SW 1271 (cell line): ENCODE results near the gene SLC51A.
"Not testable (repeated sequence)": the region's sequence is repeated elsewhere in the genome, so short reads cannot be mapped to it uniquely, and the experiment has no call there.

Experiments used
- DNase-seq, 2 experiments: peaks; one replicate each; lab custom pipeline; 2025; lab: John Stamatoyannopoulos, UW

The SLC51A gene

DNA sequence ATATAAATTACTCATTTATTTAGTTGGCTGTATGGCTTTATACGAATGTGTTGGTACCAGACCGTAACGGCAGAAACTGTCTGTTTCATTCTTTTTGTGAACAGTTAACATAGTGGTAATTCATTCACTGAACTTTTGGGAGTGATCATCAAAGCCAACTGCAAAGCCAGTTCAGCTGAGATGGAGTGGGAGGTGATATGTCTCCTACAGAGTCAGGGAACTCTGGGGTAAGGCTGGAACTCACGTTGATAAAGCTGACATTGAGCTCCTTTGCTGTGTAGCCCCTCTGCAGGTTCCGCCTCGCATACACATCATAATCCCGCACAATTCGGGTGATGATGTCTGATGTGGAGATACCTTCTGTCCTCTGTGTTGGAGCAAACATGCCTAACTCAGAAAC lies 25.4 kb downstream of the SLC51A start:
- DNase-seq, result no peak

DNA sequence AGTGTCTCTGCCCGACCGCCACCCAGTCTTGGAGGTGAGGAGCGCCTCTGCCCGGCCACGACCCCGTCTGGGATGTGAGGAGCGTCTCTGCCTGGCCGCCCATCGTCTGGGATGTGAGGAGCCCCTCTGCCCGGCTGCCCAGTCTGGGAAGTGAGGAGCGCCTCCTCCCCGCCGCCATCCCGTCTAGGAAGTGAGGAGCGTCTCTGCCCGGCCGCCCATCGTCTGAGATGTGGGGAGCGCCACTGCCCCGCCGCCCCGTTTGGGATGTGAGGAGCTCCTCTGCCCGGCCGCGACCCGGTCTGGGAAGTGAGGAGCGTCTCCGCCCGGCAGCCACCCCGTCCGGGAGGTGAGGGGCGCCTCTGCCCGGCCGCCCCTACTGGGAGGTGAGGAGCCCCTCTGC lies 27.8 kb downstream of the SLC51A start:
- not testable (repeated sequence) for DNase-seq

DNA sequence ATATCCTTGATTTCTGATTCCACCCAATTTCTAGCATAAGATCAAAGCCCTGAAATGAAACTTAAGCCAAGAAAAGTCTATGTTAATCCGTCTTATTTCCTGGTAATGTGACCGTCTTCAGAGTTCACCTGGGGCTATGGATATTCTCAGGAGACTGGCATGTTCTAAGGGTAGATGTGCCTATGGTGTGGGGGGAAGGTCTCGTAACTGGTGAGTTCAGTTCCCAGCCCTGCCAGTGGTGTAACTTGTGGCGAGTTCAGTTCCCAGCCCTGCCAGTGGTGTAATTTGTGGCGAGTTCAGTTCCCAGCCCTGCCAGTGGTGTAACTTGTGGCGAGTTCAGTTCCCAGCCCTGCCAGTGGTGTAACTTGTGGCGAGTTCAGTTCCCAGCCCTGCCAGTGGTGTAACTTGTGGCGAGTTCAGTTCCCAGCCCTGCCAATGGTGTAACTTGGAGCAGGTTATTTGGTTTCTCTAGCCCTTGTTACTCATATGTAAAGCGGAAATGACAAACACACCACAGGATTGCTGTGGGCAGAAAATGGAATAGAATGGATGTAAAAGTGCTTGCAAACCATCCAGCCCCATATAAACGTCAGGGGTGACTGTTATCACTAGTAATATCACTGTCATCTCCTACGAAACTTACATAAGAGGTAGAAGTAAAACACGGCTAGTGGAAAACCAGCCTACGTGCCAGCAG lies 30.4 kb downstream of the SLC51A start:
- no peak for DNase-seq

DNA sequence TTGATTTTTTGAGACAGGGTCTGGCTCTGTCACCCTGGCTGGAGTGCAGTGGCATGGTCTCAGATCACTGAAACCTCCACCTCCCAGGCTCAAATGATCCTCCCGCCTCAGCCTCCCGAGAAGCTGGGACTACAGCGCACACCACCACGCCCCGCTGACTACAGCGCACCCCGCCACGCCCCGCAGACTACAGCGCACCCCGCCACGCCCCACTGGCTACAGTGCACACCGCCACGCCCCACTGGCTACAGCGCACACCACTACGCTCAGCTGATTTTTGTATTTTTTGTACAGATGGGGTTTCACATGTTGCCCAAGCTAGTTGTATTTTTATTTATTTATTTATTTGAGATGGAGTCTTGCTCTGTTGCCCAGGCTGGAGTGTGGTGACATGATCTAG lies 35.6 kb downstream of the SLC51A start:
- DNase-seq, result no peak

DNA sequence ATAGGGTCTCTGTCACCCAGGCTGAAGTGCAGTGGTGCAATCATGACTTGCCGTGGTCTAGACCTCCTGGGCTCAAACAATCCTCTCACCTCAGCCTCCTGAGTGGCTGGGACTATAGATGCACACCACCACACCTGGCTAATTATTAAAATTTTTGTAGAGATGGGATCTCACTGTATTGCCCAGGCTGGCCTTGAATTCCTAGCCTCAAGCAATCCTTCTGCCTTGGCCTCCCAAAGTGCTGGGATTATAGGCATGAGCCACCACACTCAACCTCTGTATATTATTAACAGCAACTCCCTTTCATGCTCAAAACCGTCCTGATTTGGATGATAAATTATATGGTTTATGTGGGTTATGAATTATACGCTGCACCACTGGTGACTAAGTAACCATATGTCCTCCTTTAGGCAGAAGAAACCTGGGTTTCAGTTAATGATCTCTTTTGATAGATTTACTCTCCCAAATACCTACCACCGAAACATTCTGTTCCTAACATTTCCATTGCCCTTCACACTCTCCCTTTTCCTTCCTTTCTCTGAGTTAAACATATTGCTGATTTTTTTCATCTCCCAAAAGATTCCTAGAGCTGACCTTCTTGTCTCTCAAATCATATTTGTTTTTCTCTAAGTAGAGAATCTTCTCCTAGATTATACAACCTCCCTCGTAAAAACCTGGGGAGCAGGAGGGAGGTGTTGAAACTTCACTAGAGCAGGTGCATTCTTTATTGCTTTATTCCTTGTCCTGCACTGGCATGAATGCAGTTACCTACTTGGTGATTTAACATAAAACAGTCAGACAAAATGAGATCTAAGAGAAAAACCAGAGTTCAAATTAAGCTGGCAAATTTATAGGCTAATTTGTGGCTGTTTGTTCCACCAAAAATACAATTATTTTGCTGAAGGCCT lies 38.3 kb downstream of the SLC51A start:
- no peak for DNase-seq

DNA sequence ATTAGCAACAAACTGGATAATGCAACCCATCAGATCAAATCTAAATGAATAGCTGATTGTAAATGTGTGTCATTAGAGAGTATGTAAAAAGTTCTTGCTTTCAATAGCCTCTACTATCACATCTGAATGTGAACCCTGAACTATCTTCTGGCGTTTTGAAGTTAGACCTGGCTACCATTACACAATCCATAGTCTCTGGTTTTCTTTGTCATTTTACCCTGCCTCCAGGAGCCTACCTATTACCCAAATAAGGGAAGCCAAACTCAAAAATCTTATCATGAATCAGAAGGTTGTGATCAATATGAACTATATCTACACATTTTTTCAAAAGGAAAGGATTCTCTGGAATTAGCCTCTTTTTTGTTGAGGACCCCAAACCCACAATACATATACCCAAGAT lies 39.4 kb downstream of the SLC51A start:
- no peak for DNase-seq

DNA sequence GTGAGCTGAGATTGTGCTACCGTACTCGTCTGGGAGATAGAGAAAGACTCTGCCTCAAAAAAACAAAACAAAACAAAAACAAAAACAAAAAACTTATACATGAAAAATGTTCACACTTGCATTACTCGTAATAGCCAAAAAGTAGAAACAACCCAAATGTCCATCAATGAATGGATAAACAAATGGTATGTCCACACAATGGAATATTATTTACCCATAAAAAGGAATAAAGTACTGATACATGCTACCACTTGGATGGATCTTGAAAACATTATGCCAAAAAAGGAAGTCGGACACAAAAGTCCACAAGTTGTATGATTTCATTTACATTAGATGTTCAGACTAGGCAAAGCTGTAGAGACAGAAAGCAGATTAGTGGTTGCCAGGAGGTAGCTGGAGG lies 44.5 kb downstream of the SLC51A start:
- DNase-seq, result no peak

DNA sequence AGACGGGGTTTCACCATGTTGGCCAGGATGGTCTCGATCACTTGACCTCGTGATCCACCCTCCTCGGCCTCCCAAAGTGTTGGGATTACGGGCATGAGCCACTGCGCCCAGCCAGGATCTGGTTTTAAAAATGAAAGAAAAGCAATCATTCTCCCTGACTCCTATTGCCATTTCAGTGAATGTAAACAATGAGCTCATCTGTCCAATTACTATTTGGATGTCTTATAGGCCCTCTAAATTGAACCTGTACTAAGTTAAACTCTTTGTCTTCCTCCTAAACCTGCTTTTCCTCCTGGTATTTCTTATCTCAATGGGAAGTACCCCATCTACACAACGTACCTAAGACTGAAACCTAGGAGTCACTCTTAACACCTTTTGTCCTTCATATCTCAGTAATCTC lies 47.5 kb downstream of the SLC51A start:
- no peak for DNase-seq

DNA sequence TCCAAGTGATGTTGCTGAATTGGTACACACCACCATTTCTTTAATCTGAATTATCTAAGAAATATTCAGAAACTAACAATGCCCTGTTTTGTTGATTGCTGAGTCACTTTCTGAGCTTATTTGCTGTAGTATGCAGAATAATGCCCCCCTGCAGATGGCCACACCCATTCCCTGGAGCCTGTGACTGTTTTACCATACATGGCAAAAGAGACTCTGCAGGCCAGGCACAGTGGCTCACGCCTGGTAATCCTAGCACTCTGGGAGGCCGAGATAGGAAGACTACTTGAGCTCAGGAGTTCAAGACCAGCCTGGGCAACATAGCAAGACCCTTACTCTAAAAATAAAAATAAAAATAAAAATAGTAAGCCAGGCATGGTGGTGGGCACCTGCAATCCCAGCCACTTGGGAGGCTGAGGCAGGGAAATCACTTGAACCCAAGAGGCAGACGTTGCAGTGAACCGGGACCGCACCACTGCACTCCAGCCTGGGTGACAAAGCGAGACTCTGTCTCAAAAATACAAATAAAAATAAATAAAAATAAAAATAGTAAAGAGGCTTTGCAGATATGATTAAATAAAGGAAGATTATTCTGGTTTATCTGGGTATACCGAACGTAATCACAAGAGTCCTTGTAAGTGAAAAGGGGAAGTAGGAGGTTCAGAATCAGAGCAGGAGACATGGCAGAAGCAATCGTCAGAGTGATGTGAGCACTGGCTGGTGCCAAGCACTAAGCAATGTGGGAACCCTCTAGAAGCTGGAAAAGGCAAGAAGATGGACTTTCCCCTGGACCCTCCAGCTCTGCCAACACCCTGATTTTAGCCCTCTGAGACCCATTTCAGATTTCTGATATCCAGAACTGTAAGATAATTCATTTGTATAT lies 52.2 kb downstream of the SLC51A start:
- DNase-seq, result no peak

DNA sequence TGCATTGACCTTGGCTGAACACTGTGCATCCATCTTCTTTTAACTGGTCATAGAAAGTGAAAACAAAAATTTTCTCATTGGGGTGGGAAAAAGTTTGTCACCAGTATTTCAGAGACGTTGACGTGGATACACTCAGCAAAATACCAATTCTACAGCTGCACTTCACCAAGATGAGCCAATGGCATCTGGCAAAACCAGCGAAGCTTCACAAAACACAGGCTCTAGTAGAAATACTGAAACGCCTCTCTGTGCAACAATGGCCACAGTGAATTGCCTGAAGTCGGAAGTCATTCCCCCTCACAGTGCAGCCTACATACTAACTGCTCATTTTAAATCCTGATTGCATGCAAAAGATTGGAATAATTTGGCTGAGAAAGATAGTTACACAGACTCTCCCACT lies 54.2 kb downstream of the SLC51A start:
- no peak for DNase-seq

DNA sequence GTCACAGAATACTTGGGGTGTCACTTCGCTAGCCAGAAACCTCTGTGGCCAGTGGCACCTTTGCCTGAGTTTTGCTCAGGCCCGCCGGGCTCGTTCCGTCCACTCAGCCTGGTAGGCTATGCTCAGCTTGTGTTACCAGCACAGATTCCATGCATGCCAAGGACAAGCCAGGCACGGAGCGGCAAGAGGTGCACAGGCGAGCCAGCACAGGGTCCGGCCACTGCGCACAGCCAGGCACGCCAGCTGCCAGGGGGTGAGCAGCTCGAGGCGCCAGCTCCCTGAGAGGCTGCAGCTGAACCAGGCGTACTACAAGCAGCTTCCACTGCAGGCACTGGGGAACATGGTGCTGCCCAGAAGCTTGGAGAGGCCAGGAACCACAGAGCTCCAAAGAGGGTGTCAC lies 56.5 kb downstream of the SLC51A start:
- no peak for DNase-seq

DNA sequence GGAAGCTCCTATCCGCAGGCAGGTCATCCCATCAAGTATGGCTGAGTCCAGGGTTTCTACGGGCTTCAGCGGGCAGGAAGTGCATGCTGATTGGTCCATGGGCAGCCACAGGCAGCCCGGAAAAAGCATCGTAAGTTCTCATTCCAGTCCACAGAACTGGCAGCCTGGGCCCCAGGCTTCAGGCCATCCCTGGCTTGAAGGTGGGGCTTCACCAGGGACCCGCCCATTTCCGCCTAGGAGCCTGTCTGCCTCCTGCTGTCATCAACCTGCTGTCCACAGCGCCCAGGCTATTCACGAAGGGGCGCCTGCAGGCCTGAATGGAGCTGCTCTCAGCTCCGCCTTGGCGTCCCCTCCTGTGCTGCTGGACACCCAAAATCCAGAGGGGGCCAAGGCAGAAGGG lies 57.3 kb downstream of the SLC51A start:
- no peak for DNase-seq

DNA sequence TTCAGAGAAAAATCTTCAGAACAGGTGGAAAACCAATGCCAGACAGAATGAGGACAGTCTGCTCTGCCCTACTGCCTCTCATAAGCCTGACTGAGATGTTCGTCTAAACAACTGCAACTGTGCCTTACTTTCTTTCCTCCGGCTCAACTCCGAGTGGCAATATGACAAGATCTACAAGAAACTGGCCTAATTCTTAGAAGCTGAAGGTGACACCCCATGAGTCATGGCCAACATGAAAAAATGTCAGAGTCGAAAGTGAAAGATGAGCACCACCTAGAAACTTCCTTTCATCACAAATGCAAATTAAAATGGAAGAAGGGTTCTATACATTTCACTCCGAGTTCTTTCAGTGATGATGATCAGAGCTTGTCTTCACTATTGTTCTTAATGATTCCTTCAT lies 58.3 kb downstream of the SLC51A start:
- DNase-seq, result no peak

DNA sequence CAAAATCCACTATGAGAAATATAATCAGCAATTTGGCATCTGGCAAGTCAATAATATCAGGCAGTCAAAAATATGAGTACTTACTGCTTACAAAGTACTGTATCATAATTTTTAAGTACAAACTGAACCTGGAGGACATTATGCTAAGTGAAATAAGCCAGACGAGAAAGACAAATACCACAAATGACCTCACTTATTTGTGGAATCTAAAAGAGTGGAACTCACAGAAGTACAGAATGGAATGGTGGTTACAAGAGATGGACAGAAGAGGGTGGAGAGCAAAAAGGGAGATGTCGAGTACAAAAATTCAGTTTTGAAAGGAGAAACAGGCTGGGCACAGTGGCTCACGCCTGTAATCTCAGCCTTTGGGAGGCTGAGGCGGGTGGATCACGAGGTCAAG lies 58.8 kb downstream of the SLC51A start:
- no peak for DNase-seq

DNA sequence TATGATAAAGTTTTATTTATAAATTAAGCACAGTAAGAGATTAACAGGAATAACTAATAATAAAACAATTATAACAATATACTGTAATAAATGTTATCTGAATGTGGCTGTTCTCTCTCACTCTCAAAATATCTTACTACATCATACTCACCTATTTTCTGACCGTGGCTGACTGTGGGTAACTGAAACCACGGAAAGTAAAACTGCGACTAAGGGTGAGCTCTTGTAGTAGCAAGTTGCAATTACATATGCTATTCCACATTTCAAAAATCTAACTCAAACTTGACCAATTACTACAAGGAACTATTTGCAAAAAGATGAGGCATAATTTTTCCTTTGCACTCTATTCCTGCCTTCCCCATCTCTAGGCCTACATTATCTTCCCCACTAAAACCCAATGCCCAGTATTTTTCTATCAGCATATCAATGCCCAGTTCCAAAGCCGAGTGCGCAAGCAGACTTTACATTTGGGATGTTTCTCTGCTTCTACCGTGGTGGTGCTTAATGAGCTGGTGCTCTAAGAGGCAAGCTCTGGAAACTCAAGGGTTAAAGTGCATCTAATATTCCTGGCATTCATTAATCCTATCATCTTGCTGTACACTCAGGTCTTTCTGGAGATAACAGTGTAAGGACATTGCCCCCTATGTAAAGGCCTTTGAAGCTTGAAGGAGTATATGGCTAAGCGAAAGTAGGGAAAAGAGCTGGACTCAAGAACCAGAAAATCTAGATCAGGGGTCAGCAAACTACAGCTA lies 64.5 kb downstream of the SLC51A start:
- DNase-seq, result no peak

DNA sequence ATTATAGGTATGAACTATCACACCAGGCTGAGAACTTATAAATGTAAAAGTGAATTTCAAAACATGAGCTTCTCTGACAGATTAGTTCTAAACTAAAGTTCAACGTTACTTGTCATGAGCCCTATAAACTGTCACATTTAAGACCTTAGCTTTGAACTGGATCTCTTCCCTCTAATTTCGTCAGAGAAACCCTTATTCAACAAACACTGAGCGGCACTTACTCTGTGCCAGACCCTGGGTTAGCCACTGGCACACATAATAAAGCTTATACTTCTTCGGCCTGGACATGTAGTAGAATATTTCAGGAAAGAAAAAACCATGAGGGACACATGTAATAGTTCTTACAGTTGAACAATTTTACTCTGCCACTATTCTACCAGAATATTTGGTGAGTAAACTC lies 65.6 kb downstream of the SLC51A start:
- DNase-seq, result no peak
